Testis (tissue), 3 donors: ENCODE results near the gene SWAP70. TPM values are rescaled to one million over a fixed set of nuclear protein-coding genes. Genes with fewer than 3 reads are reported as not detected.

Source experiments
- DNase-seq: peaks from one replicate; pipeline ENCODE4 v3.0.0-alpha.2; 2019
- H3K27ac ChIP-seq, 2 donors: fragments of 200-600 bp; sonication (generic); one replicate each; pipeline ENCODE4 v1.5.1; 2019
- H3K27me3 ChIP-seq: fragments of 200-600 bp; sonication (generic); one replicate; pipeline ENCODE4 v1.5.1; 2019
- H3K36me3 ChIP-seq: fragments of 200-600 bp; sonication (generic); one replicate; pipeline ENCODE4 v1.5.1; 2017; ENCODE audit warnings: low read depth; ENCODE audit errors: missing control alignments
- H3K4me1 ChIP-seq: fragments of 200-600 bp; sonication (generic); one replicate; pipeline ENCODE4 v1.5.1; 2019
- H3K4me3 ChIP-seq, 2 donors: fragments of 200-600 bp; sonication (generic); one replicate each; pipeline ENCODE4 v1.5.1; 2017 to 2019
- H3K9me3 ChIP-seq: fragments of 200-600 bp; sonication (generic); one replicate; pipeline ENCODE4 v1.5.1; 2017
- CTCF ChIP-seq, 3 experiments: fragments of 450-650 bp in 2 of 3; fragments of 200-600 bp in 1 of 3; sonication (generic) in 1 of 3; IDR thresholded peaks; one replicate each; pipeline ENCODE4 v1.5.1; 2016 to 2019; ENCODE audit warnings: antibody characterized with exemption in 3 of 3, mild to moderate bottlenecking in 2 of 3, moderate library complexity in 1 of 3
- POLR2A ChIP-seq: fragments of 450-650 bp; IDR thresholded peaks from one replicate; pipeline ENCODE4 v1.6.1; 2017; ENCODE audit warnings: antibody characterized with exemption, mild to moderate bottlenecking, moderate library complexity
- WGBS, 2 donors: methylation state at CpG; one replicate each; pipeline ENCODE4 v1.1.5; 2018; 5-methylcytosine and 5-hydroxymethylcytosine counted together
- intact Hi-C: fragments of 100-400 bp; cut with DNase I; formaldehyde crosslinking; loops from one replicate; pipeline ENCODE4 v1.15.1; 2023; ENCODE audit warnings: low total_unique reads
- polyA plus RNA-seq: library from polyadenylated mRNA; stranded (reverse); fragments of 350-450 nt; fragmentation: Illumina TruSeq; extraction: RNeasy Lipid Tissue Mini Kit (QIAGEN cat#74804); gene quantifications from one replicate; pipeline ENCODE4 v1.2.3, GENCODE V29; 2014; ENCODE audit warnings: low read depth, low replicate concordance; ENCODE audit not compliant: insufficient read depth
- total RNA-seq, 2 donors: library from RNA; depleted of rRNA; stranded (reverse); fragments of >200 nt; gene quantifications; one replicate each; pipeline ENCODE4 v1.2.3, GENCODE V29; 2016

The SWAP70 gene
- total and polyA plus RNA-seq, 3 donors from 2014 or later: 10.2 to 14.7 (median 10.5) TPM

GRCh38 chr11:9755561-9756185, 91.8 kb downstream of the SWAP70 start:
- no peak for DNase-seq
- Histone ChIP-seq H3K36me3 (no peaks in the 10 kb centered on the region), H3K9me3 (no peaks in the 10 kb centered on the region), H3K4me1 (peaks cover 21% of the 10 kb centered on the region), H3K27me3 (no peaks in the 10 kb centered on the region), H3K4me3 (no peak overlapping the region), H3K27ac (no peak overlapping the region)
- intact Hi-C loops: loop anchor here (5.0 to 10.0 kb wide), 2 partner anchors 219 to 552 kb away; partner anchors contain the start of gene ADM
- 53 to 68% methylated on average over 7 of the region's 7 CpGs for WGBS, 2 donors
- no peak for TF ChIP-seq CTCF (IDR thresholded peaks at IDR 0.05)
- TF ChIP-seq POLR2A: no peak

GRCh38 chr11:9756461-9756860, 92.6 kb downstream of the SWAP70 start:
- H3K27ac ChIP-seq: no peak overlapping the region
- H3K4me3 ChIP-seq: no peak overlapping the region
- H3K9me3 ChIP-seq: no peaks in the 10 kb centered on the region
- intact Hi-C loops: loop anchor here (5.0 to 10.0 kb wide), 2 partner anchors 218 to 551 kb away; partner anchors contain the start of gene ADM
- no peak for TF ChIP-seq CTCF (IDR thresholded peaks at IDR 0.05)
- TF ChIP-seq POLR2A: no peak
- peaks cover 23% of the 10 kb centered on the region for H3K4me1 ChIP-seq
- 90 to 99% methylated on average over 2 to 5 of the region's 5 CpGs for WGBS, 2 donors
- H3K27me3 ChIP-seq: no peaks in the 10 kb centered on the region
- no peak for DNase-seq
- H3K36me3 ChIP-seq: no peaks in the 10 kb centered on the region

- H3K27ac ChIP-seq: no peak overlapping the region
Measured at GRCh38 chr11:9756878-9757277, 93.0 kb downstream of the SWAP70 start.

GRCh38 chr11:9757809-9758636, 94.1 kb downstream of the SWAP70 start:
- intact Hi-C loops: loop anchor here (5.0 to 10.0 kb wide), 2 partner anchors 217 to 549 kb away; partner anchors contain the start of gene ADM
- peak; percentile 89 for DNase-seq
- peak overlapping the region; percentile 64 to 90 for H3K4me3 ChIP-seq
- no peaks in the 10 kb centered on the region for H3K9me3 ChIP-seq
- 8 to 10% methylated on average over 14 to 20 of the region's 64 CpGs for WGBS, 2 donors
- peak; percentile 80 to 97 (median 88) for TF ChIP-seq CTCF (IDR thresholded peaks at IDR 0.05)
- TF ChIP-seq POLR2A: no peak
- peak overlapping the region; percentile 89 to 97 for H3K27ac ChIP-seq
- no peaks in the 10 kb centered on the region for H3K27me3 ChIP-seq
- no peaks in the 10 kb centered on the region for H3K36me3 ChIP-seq
- H3K4me1 ChIP-seq: peaks cover 23% of the 10 kb centered on the region

More at GRCh38 chr11:9756878-9757277, 93.0 kb downstream of the SWAP70 start:
- H3K4me3 ChIP-seq: no peak overlapping the region
- no peak for DNase-seq
- no peak for TF ChIP-seq POLR2A
- H3K36me3 ChIP-seq: no peaks in the 10 kb centered on the region
- H3K9me3 ChIP-seq: no peaks in the 10 kb centered on the region
- intact Hi-C loops: loop anchor here (5.0 to 10.0 kb wide), 2 partner anchors 218 to 550 kb away; partner anchors contain the start of gene ADM
- H3K27me3 ChIP-seq: no peaks in the 10 kb centered on the region
- 70 to 96% methylated on average over 1 to 6 of the region's 6 CpGs for WGBS, 2 donors
- H3K4me1 ChIP-seq: peaks cover 23% of the 10 kb centered on the region
